HepG2 (cell line): ENCODE results near the gene ANAPC2. TPM values are rescaled to one million over a fixed set of nuclear protein-coding genes. Genes with fewer than 3 reads are reported as not detected.
A peak's percentile ranks its signal among the peaks of the same experiment; 100 is the strongest.

ENCODE experiments used
- FOSL2 ChIP-seq: sonication (generic); formaldehyde crosslinking; IDR thresholded peaks from 2 replicates; pipeline ENCODE4 v1.4.0; 2020; ENCODE audit warnings: missing genetic modification reagents
- HNRNPLL ChIP-seq: fragments of 200-400 bp; formaldehyde crosslinking; IDR thresholded peaks from 2 replicates; pipeline ENCODE4 v1.6.1; 2017; ENCODE audit warnings: mild to moderate bottlenecking, low read depth, low read length; ENCODE audit not compliant: poor library complexity, severe bottlenecking
- MAFK ChIP-seq, 2 experiments: IDR thresholded peaks in 1 of 2; conservative IDR thresholded peaks in 1 of 2; 2 replicates each; pipeline ENCODE4 v1.6.1; 2011; ENCODE audit warnings: improper control_type of control experiment in 2 of 2, low read length in 2 of 2
- SP5 ChIP-seq: IDR thresholded peaks from 2 replicates; pipeline ENCODE4 v1.6.1; 2016; ENCODE audit warnings: low read depth, borderline replicate concordance
- ZNF260 ChIP-seq: sonication (generic); formaldehyde crosslinking; IDR thresholded peaks from 2 replicates; pipeline ENCODE4 v1.4.0; 2020; ENCODE audit warnings: missing genetic modification reagents, low read depth, mild to moderate bottlenecking, borderline replicate concordance
- ZNF816 ChIP-seq: sonication (generic); formaldehyde crosslinking; IDR thresholded peaks from 2 replicates; pipeline ENCODE4 v1.8.0; 2022; ENCODE audit warnings: missing genetic modification reagents, mild to moderate bottlenecking, borderline replicate concordance
- polyA plus RNA-seq, 8 experiments: library from polyadenylated mRNA; depleted of rRNA in 3 of 8; stranded (reverse) in 7 of 8; unstranded in 1 of 8; fragments of >200 nt; fragmentation: Illumina TruSeq in 4 of 8; extraction: Trizol in 4 of 8; gene quantifications; 2 replicates each; pipeline versions ENCODE4 v1.2.1 to v1.2.3, GENCODE V29; 2011 to 2016; ENCODE audit warnings: low read depth in 4 of 8, missing spikeins in 1 of 8, mixed read lengths in 1 of 8; ENCODE audit not compliant: insufficient read depth in 1 of 8
- total RNA-seq, 5 experiments: library from RNA; depleted of rRNA; stranded (reverse); fragments of >200 nt; fragmentation: Illumina TruSeq; extraction: Trizol; gene quantifications; 2 replicates each; pipeline ENCODE4 v1.2.3, GENCODE V29; 2016; ENCODE audit warnings: low read depth in 1 of 5
- TF ChIP-seq, protein P1 (sequence below): IDR thresholded peaks from 2 replicates; pipeline ENCODE4 v1.6.1; 2016; ENCODE audit warnings: mild to moderate bottlenecking
- TF ChIP-seq, protein P2 (sequence below): sonication (generic); formaldehyde crosslinking; IDR thresholded peaks from 2 replicates; pipeline ENCODE4 v1.5.0; 2020; ENCODE audit warnings: mild to moderate bottlenecking, missing genetic modification reagents, moderate library complexity
- TF ChIP-seq, protein P3 (sequence below): sonication (generic); formaldehyde crosslinking; IDR thresholded peaks from 2 replicates; pipeline ENCODE4 v1.4.0; 2020; ENCODE audit warnings: missing genetic modification reagents, mild to moderate bottlenecking, borderline replicate concordance
- TF ChIP-seq, protein P4 (sequence below): sonication (generic); formaldehyde crosslinking; IDR thresholded peaks from 2 replicates; pipeline ENCODE4 v1.4.0; 2020; ENCODE audit warnings: missing genetic modification reagents, mild to moderate bottlenecking, borderline replicate concordance
- TF ChIP-seq, protein P5 (sequence below): sonication (generic); formaldehyde crosslinking; conservative IDR thresholded peaks from 2 replicates; pipeline ENCODE4 v1.8.1; 2023; ENCODE audit warnings: missing genetic modification reagents

Gene ANAPC2
- total and polyA plus RNA-seq, 2 of the 13 experiments (the other 11 are each of a cell fraction or from before 2014, with no cell fraction given), result 12.3 to 15.4 TPM

DNA sequence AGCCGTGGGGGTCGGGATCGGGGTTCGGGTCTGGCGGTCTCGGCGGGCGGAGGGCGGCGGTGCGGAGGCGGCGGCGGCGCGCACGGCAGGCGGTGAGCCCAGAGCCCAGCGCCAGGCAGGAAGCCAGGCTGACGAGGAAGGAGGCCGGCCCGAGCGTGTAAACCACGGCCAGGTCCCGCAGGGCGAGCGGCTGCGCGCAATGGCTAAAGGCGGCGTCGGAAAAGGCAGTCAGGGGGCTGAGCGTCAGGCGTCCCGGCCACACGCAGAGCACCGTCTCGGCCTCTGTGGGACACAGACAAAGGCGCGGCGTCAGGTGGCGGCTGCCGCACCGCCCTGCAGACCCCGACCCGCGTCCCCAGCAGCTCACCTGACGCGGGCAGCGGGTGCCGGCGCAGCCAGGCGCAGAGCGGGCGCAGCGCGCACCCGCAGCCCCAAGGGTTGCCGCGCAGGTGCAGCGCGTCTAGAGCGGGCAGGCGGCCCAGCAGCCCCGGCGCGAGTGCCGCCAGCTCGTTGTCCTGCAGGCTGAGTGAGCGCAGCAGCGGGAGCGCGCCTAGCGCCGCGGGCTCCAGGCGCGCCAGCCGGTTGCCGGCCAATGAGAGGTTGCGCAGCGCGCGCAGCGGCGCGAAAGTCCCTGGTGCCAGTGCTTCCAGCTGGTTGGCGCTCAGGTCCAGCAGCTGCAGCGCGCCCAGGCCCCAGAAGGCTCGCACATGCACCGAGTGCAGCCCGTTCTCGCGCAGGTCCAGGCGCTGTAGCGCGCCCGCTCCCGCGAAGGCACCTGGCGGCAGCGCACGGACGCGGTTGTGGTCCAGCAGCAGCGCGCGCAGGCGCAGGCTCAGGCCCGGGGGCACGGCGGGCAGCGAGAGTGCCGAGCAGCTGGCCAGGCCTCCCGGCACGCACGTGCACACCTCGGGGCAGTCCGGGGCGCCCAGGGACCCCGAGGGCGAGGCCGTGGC, 19.2 kb downstream of the ANAPC2 start (continued):
- TF ChIP-seq, protein P1, sequence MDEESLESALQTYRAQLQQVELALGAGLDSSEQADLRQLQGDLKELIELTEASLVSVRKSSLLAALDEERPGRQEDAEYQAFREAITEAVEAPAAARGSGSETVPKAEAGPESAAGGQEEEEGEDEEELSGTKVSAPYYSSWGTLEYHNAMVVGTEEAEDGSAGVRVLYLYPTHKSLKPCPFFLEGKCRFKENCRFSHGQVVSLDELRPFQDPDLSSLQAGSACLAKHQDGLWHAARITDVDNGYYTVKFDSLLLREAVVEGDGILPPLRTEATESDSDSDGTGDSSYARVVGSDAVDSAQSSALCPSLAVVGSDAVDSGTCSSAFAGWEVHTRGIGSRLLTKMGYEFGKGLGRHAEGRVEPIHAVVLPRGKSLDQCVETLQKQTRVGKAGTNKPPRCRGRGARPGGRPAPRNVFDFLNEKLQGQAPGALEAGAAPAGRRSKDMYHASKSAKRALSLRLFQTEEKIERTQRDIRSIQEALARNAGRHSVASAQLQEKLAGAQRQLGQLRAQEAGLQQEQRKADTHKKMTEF, result no peak
- TF ChIP-seq, protein P2, sequence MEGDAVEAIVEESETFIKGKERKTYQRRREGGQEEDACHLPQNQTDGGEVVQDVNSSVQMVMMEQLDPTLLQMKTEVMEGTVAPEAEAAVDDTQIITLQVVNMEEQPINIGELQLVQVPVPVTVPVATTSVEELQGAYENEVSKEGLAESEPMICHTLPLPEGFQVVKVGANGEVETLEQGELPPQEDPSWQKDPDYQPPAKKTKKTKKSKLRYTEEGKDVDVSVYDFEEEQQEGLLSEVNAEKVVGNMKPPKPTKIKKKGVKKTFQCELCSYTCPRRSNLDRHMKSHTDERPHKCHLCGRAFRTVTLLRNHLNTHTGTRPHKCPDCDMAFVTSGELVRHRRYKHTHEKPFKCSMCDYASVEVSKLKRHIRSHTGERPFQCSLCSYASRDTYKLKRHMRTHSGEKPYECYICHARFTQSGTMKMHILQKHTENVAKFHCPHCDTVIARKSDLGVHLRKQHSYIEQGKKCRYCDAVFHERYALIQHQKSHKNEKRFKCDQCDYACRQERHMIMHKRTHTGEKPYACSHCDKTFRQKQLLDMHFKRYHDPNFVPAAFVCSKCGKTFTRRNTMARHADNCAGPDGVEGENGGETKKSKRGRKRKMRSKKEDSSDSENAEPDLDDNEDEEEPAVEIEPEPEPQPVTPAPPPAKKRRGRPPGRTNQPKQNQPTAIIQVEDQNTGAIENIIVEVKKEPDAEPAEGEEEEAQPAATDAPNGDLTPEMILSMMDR (CRISPR knock-in tag), result no peak
- TF ChIP-seq, protein P3, sequence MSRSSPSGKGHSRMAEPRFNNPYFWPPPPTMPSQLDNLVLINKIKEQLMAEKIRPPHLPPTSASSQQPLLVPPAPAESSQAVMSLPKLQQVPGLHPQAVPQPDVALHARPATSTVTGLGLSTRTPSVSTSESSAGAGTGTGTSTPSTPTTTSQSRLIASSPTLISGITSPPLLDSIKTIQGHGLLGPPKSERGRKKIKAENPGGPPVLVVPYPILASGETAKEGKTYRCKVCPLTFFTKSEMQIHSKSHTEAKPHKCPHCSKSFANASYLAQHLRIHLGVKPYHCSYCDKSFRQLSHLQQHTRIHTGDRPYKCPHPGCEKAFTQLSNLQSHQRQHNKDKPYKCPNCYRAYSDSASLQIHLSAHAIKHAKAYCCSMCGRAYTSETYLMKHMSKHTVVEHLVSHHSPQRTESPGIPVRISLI, result no peak
- TF ChIP-seq ZNF260, result no peak
- TF ChIP-seq ZNF816 (CRISPR knock-in tag), result no peak
- TF ChIP-seq, protein P4, sequence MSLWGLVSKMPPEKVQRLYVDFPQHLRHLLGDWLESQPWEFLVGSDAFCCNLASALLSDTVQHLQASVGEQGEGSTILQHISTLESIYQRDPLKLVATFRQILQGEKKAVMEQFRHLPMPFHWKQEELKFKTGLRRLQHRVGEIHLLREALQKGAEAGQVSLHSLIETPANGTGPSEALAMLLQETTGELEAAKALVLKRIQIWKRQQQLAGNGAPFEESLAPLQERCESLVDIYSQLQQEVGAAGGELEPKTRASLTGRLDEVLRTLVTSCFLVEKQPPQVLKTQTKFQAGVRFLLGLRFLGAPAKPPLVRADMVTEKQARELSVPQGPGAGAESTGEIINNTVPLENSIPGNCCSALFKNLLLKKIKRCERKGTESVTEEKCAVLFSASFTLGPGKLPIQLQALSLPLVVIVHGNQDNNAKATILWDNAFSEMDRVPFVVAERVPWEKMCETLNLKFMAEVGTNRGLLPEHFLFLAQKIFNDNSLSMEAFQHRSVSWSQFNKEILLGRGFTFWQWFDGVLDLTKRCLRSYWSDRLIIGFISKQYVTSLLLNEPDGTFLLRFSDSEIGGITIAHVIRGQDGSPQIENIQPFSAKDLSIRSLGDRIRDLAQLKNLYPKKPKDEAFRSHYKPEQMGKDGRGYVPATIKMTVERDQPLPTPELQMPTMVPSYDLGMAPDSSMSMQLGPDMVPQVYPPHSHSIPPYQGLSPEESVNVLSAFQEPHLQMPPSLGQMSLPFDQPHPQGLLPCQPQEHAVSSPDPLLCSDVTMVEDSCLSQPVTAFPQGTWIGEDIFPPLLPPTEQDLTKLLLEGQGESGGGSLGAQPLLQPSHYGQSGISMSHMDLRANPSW, result no peak
- TF ChIP-seq, protein P5, sequence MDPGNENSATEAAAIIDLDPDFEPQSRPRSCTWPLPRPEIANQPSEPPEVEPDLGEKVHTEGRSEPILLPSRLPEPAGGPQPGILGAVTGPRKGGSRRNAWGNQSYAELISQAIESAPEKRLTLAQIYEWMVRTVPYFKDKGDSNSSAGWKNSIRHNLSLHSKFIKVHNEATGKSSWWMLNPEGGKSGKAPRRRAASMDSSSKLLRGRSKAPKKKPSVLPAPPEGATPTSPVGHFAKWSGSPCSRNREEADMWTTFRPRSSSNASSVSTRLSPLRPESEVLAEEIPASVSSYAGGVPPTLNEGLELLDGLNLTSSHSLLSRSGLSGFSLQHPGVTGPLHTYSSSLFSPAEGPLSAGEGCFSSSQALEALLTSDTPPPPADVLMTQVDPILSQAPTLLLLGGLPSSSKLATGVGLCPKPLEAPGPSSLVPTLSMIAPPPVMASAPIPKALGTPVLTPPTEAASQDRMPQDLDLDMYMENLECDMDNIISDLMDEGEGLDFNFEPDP (CRISPR knock-in tag), result no peak
- no peak for TF ChIP-seq FOSL2 (CRISPR knock-in tag)
- TF ChIP-seq HNRNPLL, result peak; percentile 85
- no peak for TF ChIP-seq MAFK (conservative IDR thresholded peaks at IDR 0.05 in 1 of 2, IDR thresholded peaks at IDR 0.05 in 1 of 2; ENCODE audit: low read length in 2 of 2)
- TF ChIP-seq SP5 (CRISPR knock-in tag), result no peak
